SK-N-SH treated with all-trans-retinoic acid at 6 μM for 48 hours (cell line): ENCODE data around the gene DBP.

Experiments used
- GLIS3 ChIP-seq: fragments of 250-450 bp; sonication (Bioruptor Pico); IDR thresholded peaks from 2 replicates; pipeline ENCODE4 v1.5.0; 2020; ENCODE audit warnings: mild to moderate bottlenecking, moderate library complexity
- ISL1 ChIP-seq: fragments of 250-450 bp; sonication (Bioruptor Pico); IDR thresholded peaks from 2 replicates; pipeline ENCODE4 v2.1.2; 2022; ENCODE audit warnings: mild to moderate bottlenecking, moderate library complexity
- PPARA ChIP-seq: fragments of 250-450 bp; sonication (Bioruptor Pico); IDR thresholded peaks from 2 replicates; pipeline ENCODE4 v1.5.0; 2020; ENCODE audit warnings: mild to moderate bottlenecking, borderline replicate concordance
- ZC3H10 ChIP-seq: fragments of 250-450 bp; sonication (Bioruptor Pico); IDR thresholded peaks from 2 replicates; pipeline ENCODE4 v1.5.1; 2021; ENCODE audit warnings: mild to moderate bottlenecking, moderate library complexity
- TF ChIP-seq, protein P1 (sequence below): fragments of 250-450 bp; sonication (Bioruptor Pico); IDR thresholded peaks from 2 replicates; pipeline ENCODE4 v1.8.0; 2020; ENCODE audit warnings: mild to moderate bottlenecking, moderate library complexity, borderline replicate concordance

DNA sequence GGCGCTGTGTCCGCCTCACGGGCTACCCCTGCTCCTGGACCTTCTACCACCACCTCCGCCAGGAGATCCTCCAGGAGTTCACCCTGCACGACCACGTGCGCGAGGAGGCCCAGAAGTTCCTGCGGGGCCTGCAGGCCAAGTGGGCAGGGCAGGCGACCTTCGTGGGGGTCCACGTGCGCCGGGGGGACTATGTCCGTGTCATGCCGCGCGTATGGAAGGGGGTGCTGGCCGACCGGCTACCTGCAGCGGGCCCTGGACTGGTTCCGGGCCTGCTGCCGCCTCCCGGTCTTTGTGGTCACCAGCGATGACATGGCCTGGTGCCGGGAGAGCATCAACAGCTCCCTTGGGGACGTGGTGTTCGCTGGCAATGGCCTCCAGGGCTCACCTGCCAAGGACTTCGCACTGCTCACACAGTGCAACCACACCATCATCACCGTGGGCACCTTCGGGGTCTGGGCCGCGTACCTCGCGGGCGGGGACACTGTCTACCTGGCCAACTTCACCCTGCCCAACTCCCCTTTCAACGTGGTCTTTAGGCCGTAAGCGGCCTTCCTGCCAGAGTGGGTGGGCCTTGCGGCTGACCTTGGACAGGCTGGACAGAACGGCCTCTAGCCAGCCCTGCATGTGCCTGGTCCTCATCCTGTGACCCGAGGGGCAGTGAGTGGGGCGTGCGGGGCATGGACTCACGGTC is 43.4 kb upstream of the DBP start:
- TF ChIP-seq ISL1 (CRISPR knock-in tag) (no peak), GLIS3 (CRISPR knock-in tag) (no peak), PPARA (no peak), ZC3H10 (CRISPR knock-in tag) (no peak)
- TF ChIP-seq, protein P1, sequence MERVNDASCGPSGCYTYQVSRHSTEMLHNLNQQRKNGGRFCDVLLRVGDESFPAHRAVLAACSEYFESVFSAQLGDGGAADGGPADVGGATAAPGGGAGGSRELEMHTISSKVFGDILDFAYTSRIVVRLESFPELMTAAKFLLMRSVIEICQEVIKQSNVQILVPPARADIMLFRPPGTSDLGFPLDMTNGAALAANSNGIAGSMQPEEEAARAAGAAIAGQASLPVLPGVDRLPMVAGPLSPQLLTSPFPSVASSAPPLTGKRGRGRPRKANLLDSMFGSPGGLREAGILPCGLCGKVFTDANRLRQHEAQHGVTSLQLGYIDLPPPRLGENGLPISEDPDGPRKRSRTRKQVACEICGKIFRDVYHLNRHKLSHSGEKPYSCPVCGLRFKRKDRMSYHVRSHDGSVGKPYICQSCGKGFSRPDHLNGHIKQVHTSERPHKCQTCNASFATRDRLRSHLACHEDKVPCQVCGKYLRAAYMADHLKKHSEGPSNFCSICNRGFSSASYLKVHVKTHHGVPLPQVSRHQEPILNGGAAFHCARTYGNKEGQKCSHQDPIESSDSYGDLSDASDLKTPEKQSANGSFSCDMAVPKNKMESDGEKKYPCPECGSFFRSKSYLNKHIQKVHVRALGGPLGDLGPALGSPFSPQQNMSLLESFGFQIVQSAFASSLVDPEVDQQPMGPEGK (CRISPR knock-in tag) = no peak
